H1 (cell line): ENCODE data around the gene GREB1. TPM values are rescaled to one million over a fixed set of nuclear protein-coding genes. Genes with fewer than 3 reads are reported as not detected.
A peak's percentile ranks its signal among the peaks of the same experiment; 100 is the strongest.

ENCODE experiments used
- CHD7 ChIP-seq: fragments of 300-600 bp; sonication (generic); IDR thresholded peaks from 2 replicates; pipeline ENCODE4 v1.7.1; 2012; ENCODE audit warnings: low read length, moderate library complexity, mild to moderate bottlenecking, inconsistent platforms; ENCODE audit not compliant: insufficient replicate concordance
- POLR2AphosphoS5 ChIP-seq: IDR thresholded peaks from 2 replicates; pipeline ENCODE4 v1.6.1; 2011; ENCODE audit warnings: low read depth, low read length
- SP2 ChIP-seq: IDR thresholded peaks from 2 replicates; pipeline ENCODE4 v1.6.1; 2012; ENCODE audit warnings: mild to moderate bottlenecking, low read length, inconsistent platforms
- SRF ChIP-seq: IDR thresholded peaks from 2 replicates; pipeline ENCODE4 v1.6.1; 2011; ENCODE audit warnings: mild to moderate bottlenecking, low read depth, low read length, moderate library complexity
- TAF7 ChIP-seq: optimal IDR thresholded peaks from 2 replicates; pipeline ENCODE3; 2011; ENCODE audit warnings: low read depth, mild to moderate bottlenecking, inconsistent platforms, low read length, moderate library complexity, borderline replicate concordance
- USF2 ChIP-seq: IDR thresholded peaks from 2 replicates; pipeline ENCODE4 v1.6.1; 2011; ENCODE audit warnings: low read length, improper control_type of control experiment
- polyA plus RNA-seq, 7 experiments: library from polyadenylated mRNA; depleted of rRNA in 3 of 7; stranded (reverse) in 5 of 7; unstranded in 2 of 7; fragments of >200 nt in 5 of 7; fragments of 200-250 nt in 2 of 7; gene quantifications; 1 replicate in 5 of 7; 2 replicates in 1 of 7; 4 replicates in 1 of 7; pipeline versions ENCODE4 v1.2.1 to v1.2.3, GENCODE V29; 2011 to 2013; ENCODE audit warnings: missing spikeins in 2 of 7, mixed read lengths in 2 of 7
- total RNA-seq: library from RNA; stranded (reverse); fragmentation: NEBNext Ultra II Directional; extraction: Animal tissue kit (Norgen Biotek cat#: 25700); gene quantifications from 2 replicates; pipeline ENCODE4 v1.2.1, GENCODE V29; 2021
- TF ChIP-seq, protein P1 (sequence below), 3 experiments: IDR thresholded peaks; 1 replicate in 2 of 3; 2 replicates in 1 of 3; pipeline versions ENCODE4 v1.5.1 to v1.6.1; 2011; ENCODE audit warnings: low read length in 3 of 3, mild to moderate bottlenecking in 3 of 3, inconsistent platforms in 2 of 3, low read depth in 1 of 3, moderate library complexity in 1 of 3; ENCODE audit not compliant: insufficient read depth in 1 of 3; ENCODE audit errors: control extremely low read depth in 1 of 3

Gene GREB1
- total and polyA plus RNA-seq, 2 of the 8 experiments (the other 6 are each of a cell fraction or from before 2014, with no cell fraction given), result 7.9 to 43.4 TPM

- no peak for TF ChIP-seq CHD7
- TF ChIP-seq TAF7, result no peak
- TF ChIP-seq SP2, result no peak
- TF ChIP-seq, protein P1, sequence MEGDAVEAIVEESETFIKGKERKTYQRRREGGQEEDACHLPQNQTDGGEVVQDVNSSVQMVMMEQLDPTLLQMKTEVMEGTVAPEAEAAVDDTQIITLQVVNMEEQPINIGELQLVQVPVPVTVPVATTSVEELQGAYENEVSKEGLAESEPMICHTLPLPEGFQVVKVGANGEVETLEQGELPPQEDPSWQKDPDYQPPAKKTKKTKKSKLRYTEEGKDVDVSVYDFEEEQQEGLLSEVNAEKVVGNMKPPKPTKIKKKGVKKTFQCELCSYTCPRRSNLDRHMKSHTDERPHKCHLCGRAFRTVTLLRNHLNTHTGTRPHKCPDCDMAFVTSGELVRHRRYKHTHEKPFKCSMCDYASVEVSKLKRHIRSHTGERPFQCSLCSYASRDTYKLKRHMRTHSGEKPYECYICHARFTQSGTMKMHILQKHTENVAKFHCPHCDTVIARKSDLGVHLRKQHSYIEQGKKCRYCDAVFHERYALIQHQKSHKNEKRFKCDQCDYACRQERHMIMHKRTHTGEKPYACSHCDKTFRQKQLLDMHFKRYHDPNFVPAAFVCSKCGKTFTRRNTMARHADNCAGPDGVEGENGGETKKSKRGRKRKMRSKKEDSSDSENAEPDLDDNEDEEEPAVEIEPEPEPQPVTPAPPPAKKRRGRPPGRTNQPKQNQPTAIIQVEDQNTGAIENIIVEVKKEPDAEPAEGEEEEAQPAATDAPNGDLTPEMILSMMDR (IDR thresholded peaks at IDR 0.05; ENCODE audit: control extremely low read depth in 1 of 3, insufficient read depth in 1 of 3, low read depth in 1 of 3, low read length in 3 of 3), result peak; percentile 10 to 44 (median 26); a peak in 3 of 4 replicates
- TF ChIP-seq POLR2AphosphoS5, result no peak
- TF ChIP-seq USF2, result no peak
- no peak for TF ChIP-seq SRF
These were observed 109.1 kb downstream of the GREB1 start (continued) for GRCh38 chr2:11642972-11643371.
